ENCODE measurements around the gene CLCA1. TPM values are rescaled to one million over a fixed set of nuclear protein-coding genes. Genes with fewer than 3 reads are reported as not detected.

The CLCA1 gene
- total RNA-seq, 1 experiment from 2014 or later = not detected

GRCh38 chr1:86548839-86549238 lies 80.1 kb downstream of the CLCA1 start:
- H3K4me1 ChIP-seq (ENCODE audit: insufficient read depth, low read length, poor library complexity, severe bottlenecking) = no peaks in the 10 kb centered on the region
- intact Hi-C loops (cut with micrococcal nuclease; ENCODE audit: unreplicated experiment) = no loop called here
- H3K36me3 ChIP-seq (ENCODE audit: insufficient read depth, low read length, poor library complexity, severe bottlenecking) = no peaks in the 10 kb centered on the region
- ChIA-PET CTCF (no interaction called here), POLR2A (ENCODE audit: low non-redundant PET) (no interaction called here)
- BruUV-seq (replicated peaks) = no TSS peak
- DNase-seq (ENCODE audit: low spot score) = no peak
- H3K27ac ChIP-seq (ENCODE audit: low read depth, low read length, poor library complexity, severe bottlenecking) = no peak overlapping the region
- no peaks in the 10 kb centered on the region for H3K27me3 ChIP-seq (replicated peaks; ENCODE audit: insufficient read depth, low read depth, low read length, poor library complexity)
- TF ChIP-seq CTCF (conservative IDR thresholded peaks at IDR 0.05; ENCODE audit: low read depth, low read length) = no peak
- no peak for TF ChIP-seq EZH2 (IDR thresholded peaks at IDR 0.05; ENCODE audit: borderline replicate concordance, low read depth, low read length, poor library complexity, severe bottlenecking)
- H3K4me3 ChIP-seq (ENCODE audit: low read depth, low read length, poor library complexity, severe bottlenecking) = no peak overlapping the region
- no peaks in the 10 kb centered on the region for H3K9me3 ChIP-seq (ENCODE audit: low read depth, low read length, poor library complexity, severe bottlenecking)

Other genes with a start within 250 kb of the CLCA1 start
- 34.9 and 38.9 TPM in 2 replicates for gene ODF2L, start 72.6 kb upstream of the CLCA1 start, total RNA-seq (2021)
- not detected in 2 replicates for gene CLCA2, start 44.8 kb upstream of the CLCA1 start, total RNA-seq (2021)
- not detected in 2 replicates for gene CLCA4, start 78.2 kb downstream of the CLCA1 start, total RNA-seq (2021)
- 43.4 and 45.9 TPM in 2 replicates for gene SH3GLB1, start 235.6 kb downstream of the CLCA1 start, total RNA-seq (2021)